Astrocyte of the cerebellum (primary cell): Measurements from ENCODE around the gene RIIAD1.

ENCODE experiments used
- DNase-seq: peaks from one replicate; pipeline ENCODE4 v3.0.0-alpha.2; 2011; ENCODE audit warnings: low read depth
- H3K4me3 ChIP-seq: 2 replicates; pipeline ENCODE4 v1.5.1; 2011; ENCODE audit warnings: mild to moderate bottlenecking, low read depth, low read length, moderate library complexity
- CTCF ChIP-seq: IDR thresholded peaks from 2 replicates; pipeline ENCODE4 v1.5.1; 2012; ENCODE audit warnings: low read length, low read depth, moderate library complexity, mild to moderate bottlenecking; ENCODE audit errors: missing control alignments
- in situ Hi-C: cut with HindIII; loops from 2 replicates; pipeline ENCODE4 v1.10.0; 2017; ENCODE audit warnings: low sequenced_read_pairs

The RIIAD1 gene

GRCh38 chr1:151703813-151704212 lies 17.5 kb upstream of the RIIAD1 start:
- no peak overlapping the region for H3K4me3 ChIP-seq
- no peak for DNase-seq
- no peak for TF ChIP-seq CTCF
- in situ Hi-C loops: no loop called here

- DNase-seq: no peak
- no peak for TF ChIP-seq CTCF
- H3K4me3 ChIP-seq: no peak overlapping the region
- in situ Hi-C loops: no loop called here
Observed at GRCh38 chr1:151704246-151704645, 17.1 kb upstream of the RIIAD1 start.

GRCh38 chr1:151705146-151705545 lies 16.2 kb upstream of the RIIAD1 start:
- in situ Hi-C loops: no loop called here
- H3K4me3 ChIP-seq: no peak overlapping the region
- DNase-seq: no peak
- TF ChIP-seq CTCF: no peak

- H3K4me3 ChIP-seq: no peak overlapping the region
- in situ Hi-C loops: no loop called here
- no peak for DNase-seq
- no peak for TF ChIP-seq CTCF
Observed at GRCh38 chr1:151705753-151706463, 15.4 kb upstream of the RIIAD1 start.

GRCh38 chr1:151706464-151707415 lies 14.6 kb upstream of the RIIAD1 start:
- DNase-seq: no peak
- TF ChIP-seq CTCF: no peak
- in situ Hi-C loops: no loop called here
- no peak overlapping the region for H3K4me3 ChIP-seq

- no peak for DNase-seq
- no peak overlapping the region for H3K4me3 ChIP-seq
- in situ Hi-C loops: no loop called here
- TF ChIP-seq CTCF: no peak
Observed at GRCh38 chr1:151707541-151708065, 13.7 kb upstream of the RIIAD1 start.
